GM19397 (cell line): ENCODE results near the gene CFDP1.
A peak's percentile ranks its signal among the peaks of the same experiment; 100 is the strongest.
"Not testable (repeated sequence)": the region's sequence is repeated elsewhere in the genome, so short reads cannot be mapped to it uniquely, and the experiment has no call there.

Experiments
- ATAC-seq: cut with Tn5 transposase; IDR thresholded peaks from one replicate; pipeline ENCODE4 v1.9.1; 2021; ENCODE audit warnings: mild to moderate bottlenecking, moderate library complexity; ENCODE audit not compliant: unreplicated experiment

The CFDP1 gene

GRCh38 chr16:75459691-75460090, 26.4 kb upstream of the CFDP1 start:
- no peak for ATAC-seq

GRCh38 chr16:75458439-75458838, 25.1 kb upstream of the CFDP1 start:
- ATAC-seq = no peak

DNA sequence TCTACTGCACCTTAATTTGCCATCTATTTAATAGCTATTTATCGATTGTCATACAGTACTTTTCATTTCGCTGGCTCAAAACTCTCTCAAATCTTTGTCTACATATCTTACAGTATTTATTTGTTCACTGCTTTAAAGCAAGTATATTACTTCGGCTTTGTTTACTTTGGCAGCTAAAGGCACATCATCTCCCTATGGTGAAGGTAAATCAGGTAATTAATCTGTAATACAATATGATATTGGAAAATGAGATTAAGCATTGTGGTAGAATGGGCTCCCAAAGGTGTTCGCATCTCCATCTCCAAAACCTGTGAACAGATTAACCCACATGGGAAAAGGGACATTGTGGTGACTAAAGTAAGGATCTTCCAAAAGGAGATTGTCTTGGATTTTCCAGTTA, 24.7 kb upstream of the CFDP1 start:
- no peak for ATAC-seq

DNA sequence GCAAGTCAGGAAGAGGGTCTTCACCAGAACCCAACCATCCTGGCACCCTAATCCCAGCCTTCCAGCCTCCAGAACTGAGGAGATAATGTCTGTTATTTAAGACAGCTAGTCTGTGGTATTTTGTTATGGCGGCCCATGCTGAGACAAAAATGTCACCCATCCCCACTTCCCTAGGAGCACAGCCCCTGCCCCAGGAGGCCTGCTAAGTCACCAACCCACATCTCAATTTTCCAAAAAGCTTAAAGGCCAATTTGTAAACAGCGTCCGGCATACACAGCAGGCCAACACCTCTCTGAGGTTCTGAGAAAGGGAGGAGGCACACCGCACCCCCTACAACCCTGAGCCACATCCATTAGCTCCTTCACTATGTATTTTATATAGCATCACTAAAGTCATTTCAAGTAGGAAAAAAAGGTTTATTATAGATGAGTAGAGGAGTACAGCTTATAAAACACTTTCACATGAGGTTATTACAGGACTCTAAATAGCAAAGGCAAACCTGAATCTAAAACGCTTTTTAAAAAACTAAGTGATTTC, 24.2 kb upstream of the CFDP1 start:
- no peak for ATAC-seq

- ATAC-seq = no peak
Measured at GRCh38 chr16:75456971-75457370, 23.7 kb upstream of the CFDP1 start.

GRCh38 chr16:75456486-75456885, 23.2 kb upstream of the CFDP1 start:
- ATAC-seq = not testable (repeated sequence)

- no peak for ATAC-seq
Measured at GRCh38 chr16:75455677-75456076, 22.4 kb upstream of the CFDP1 start.

GRCh38 chr16:75452464-75453190, 19.3 kb upstream of the CFDP1 start:
- ATAC-seq = no peak

DNA sequence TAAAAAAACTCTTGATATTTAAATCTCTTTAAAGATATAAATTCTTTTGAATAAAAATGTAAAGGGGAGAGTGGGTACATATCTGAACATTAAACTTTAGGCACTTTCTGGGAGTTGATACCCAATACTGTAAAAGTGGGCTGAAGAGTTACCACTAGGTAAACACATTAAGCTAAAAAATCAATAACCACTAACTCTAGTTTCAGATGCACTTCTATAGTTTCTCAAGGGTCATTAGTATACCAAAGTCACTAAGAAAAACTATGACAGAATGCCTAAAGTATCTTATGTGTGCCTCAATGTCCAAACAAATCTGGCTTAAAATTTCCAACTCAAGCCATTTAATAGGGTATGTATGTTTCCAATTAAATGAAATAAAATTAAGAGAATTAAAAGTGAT, 13.1 kb upstream of the CFDP1 start:
- ATAC-seq = no peak

- ATAC-seq = no peak
Measured at GRCh38 chr16:75445298-75445697, 12.0 kb upstream of the CFDP1 start.

DNA sequence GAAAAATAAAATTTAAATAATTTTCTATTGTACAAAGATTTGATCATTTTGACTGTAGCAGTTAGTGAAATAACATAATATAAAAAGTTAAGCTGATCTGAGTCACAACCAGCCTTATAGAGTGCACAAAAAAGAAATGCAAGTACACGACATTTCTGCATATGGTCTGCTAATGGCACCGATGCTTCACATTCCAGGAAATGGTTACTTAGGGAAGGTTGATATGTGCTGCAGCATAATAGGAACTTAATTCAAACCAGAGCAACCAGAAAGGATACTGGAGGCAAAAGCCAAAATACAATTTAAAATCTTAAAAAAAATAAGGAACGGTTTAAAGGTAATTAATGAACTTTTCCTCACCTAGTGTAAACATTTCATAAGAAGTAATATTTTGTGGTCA, 10.0 kb upstream of the CFDP1 start:
- no peak for ATAC-seq

- ATAC-seq = peak; percentile 64
Measured at GRCh38 chr16:75433732-75434413, 570 bp upstream of the CFDP1 start.

GRCh38 chr16:75429621-75430403, 3.5 kb downstream of the CFDP1 start:
- ATAC-seq = no peak

- not testable (repeated sequence) for ATAC-seq
Measured at GRCh38 chr16:75426524-75426923, 6.8 kb downstream of the CFDP1 start.

- ATAC-seq = not testable (repeated sequence)
Measured at GRCh38 chr16:75424105-75424762, 9.1 kb downstream of the CFDP1 start.

- no peak for ATAC-seq
Measured at GRCh38 chr16:75423723-75424104, 9.6 kb downstream of the CFDP1 start.

GRCh38 chr16:75421820-75422126, 11.5 kb downstream of the CFDP1 start:
- no peak for ATAC-seq

DNA sequence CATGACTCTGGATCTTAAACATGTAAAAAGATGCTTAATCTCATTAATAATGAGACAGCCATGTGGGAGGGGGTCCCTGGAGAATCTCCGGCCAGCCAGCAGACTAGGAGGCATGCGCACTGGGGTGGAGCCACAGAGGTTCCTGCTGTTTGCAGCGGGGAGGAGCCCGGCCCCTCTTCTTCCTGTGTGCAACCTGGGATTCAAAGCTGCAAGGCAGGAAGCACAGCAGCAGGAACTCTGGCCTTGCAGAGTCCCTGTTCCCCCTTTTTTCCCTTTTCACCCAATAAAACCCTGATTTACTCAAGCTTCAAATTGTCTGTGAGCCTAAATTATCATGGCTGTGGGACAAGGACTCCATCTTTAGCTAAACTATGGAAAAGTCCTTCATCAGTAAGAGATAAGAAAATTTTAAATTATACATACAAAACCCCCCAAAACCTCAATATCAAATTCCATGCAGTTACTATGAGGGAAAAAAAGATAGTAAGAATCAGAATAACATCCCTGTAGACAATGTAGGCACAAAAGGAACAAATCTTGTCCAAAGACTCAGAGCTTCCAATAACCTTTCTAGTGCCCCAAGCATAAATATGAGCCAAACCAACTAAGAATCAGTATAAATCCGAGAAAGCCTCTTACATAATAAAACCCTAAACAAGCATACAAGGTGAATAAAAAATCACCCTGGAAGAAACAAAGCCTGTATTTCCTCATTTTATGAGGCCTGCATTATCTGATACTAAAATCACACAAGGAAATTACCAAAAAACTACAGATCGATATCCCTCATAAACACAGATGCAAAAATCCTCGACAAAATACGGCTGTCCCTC, 12.1 kb downstream of the CFDP1 start:
- peak; percentile 83 for ATAC-seq

GRCh38 chr16:75416904-75417565, 16.3 kb downstream of the CFDP1 start:
- no peak for ATAC-seq
